ENCODE data around the gene AKAP13.
"Not testable (repeated sequence)": the region's sequence is repeated elsewhere in the genome, so short reads cannot be mapped to it uniquely, and the experiment has no call there.

AKAP13 gene

DNA sequence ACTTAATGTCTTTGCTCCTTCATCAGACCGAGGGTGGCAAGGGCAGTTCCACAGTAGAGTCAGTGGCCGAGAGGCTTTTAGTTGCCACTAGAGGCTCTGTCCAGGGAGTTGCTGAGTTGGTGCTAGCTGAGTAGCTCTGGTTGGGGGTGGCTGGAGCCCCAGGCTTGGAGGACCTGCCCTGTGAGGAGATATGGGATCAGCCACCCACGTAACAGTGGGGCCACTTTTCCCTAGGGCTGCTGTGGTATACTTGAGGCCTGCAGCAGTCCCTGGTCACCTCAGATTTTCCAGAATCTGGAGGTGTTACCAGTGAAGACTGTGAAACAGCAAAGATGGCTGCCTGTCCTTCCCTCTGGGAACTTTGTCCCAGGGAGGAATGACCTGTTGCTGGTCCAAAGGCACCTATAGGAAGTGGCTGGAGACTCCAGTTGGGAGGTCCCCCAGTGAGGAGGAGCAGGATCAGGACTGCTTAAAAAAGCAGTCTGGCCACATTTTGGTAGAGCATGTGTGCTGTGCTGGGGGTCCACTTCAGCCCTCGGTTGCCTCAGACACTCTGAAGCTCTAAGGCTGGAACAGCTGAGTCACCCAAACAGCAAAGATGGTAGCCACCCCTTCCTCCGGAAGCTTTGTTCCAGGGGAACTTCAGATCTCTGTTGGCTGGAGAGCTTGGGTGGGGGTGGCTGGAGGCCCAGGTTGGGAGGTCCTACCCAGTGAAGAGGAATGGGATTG is 72.9 kb downstream of the AKAP13 start:
- no peak for DNase-seq

DNA sequence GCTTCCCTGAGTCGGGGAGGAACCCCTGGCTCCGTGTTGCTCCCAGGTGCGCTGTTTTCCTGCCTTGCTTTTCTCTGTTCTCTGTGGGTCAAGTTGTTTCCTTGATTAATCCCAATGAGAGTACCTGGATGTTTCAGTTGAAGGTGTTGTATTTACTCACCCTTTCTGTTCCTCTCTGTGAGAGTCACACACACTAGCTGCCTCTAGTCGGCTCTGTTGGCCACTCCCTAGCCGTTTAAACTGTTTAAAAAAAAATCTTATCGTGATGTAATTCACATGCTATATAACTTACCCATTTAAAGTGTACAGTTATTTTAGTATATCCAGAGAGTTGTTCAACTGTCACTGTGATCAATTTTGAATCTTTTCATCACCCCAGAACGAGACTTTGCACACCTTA is 74.0 kb downstream of the AKAP13 start:
- no peak for DNase-seq

- DNase-seq = no peak
Measured at GRCh38 chr15:85455891-85456290, 75.5 kb downstream of the AKAP13 start.

GRCh38 chr15:85456798-85457197 is 76.4 kb downstream of the AKAP13 start:
- no peak for DNase-seq

DNA sequence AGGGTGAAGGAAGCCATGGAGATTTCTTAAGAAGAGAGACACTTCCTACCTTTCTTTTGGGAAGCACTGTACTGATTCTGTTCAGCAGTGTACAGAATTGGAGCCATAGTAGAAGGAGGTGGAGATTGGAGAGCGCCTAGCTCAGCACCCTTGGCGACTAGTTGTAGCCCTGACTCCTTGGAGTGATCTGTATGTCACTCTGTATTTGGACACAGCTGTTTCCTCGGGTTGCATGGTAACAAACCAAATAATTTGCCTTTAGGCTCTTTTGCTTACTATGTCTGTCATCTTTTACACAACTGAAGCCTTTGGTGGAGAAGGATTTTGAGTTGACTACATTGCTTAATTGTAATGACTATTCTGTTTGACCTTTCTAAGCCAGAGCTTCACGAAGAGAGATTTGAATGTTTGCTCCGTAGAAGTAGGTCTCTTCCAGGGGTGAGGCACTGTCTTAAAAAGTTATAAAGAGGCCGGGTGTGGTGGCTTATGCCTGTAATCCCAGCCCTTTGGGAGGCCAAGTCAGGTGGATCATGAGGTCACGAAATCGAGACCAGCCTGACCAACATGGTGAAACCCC is 77.1 kb downstream of the AKAP13 start:
- DNase-seq = no peak

- no peak for DNase-seq
Measured at GRCh38 chr15:85458764-85459163, 78.4 kb downstream of the AKAP13 start.

DNA sequence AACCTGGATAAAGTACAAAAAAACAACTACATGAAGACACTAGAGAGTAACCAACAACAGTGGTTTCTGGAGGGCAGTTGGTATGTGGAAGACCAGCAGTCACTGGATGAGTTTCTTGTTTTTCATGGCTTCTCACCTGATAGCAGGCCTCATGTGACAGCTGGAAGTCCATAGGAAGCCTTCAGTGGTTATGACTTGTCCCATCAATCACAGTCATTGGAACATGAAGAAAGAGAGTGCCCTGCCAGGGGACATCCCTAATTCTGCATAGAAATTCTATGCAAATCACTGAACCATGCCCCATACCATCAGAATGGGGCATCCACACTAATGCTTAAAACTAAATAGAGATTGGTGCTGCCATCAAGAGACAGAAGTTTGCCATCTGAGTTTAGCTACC is 81.6 kb downstream of the AKAP13 start:
- DNase-seq = no peak

GRCh38 chr15:85463276-85463892 is 83.0 kb downstream of the AKAP13 start:
- DNase-seq = no peak

- no peak for DNase-seq
Measured at GRCh38 chr15:85463976-85464375, 83.6 kb downstream of the AKAP13 start.

GRCh38 chr15:85464471-85464870 is 84.1 kb downstream of the AKAP13 start:
- no peak for DNase-seq

GRCh38 chr15:85470563-85471271 is 90.3 kb downstream of the AKAP13 start:
- DNase-seq = no peak

DNA sequence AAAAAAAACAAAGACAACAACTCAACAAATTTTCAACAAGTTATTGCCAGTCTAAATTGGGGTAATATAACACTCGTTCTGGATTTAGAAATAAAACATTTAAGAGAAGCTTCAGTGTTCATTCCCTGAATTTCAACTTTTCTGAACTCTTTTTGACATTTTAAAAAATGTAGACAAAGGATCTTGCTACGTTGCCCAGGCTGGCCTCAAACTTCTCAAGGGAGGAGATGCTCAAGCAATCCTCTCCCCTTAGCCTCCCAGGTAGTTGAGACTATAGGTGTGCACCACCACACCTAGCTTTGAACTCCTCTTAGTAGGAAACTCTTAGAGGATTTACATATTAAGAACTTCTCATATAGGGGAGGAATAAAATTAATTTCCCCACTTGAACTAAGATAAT is 91.9 kb downstream of the AKAP13 start:
- no peak for DNase-seq

- DNase-seq = no peak
Measured at GRCh38 chr15:85473455-85473854, 93.1 kb downstream of the AKAP13 start.

- DNase-seq = no peak
Measured at GRCh38 chr15:85474700-85475316, 94.4 kb downstream of the AKAP13 start.

GRCh38 chr15:85475317-85475701 is 94.9 kb downstream of the AKAP13 start:
- DNase-seq = no peak

GRCh38 chr15:85475711-85476110 is 95.3 kb downstream of the AKAP13 start:
- no peak for DNase-seq

- no peak for DNase-seq
Measured at GRCh38 chr15:85477061-85477460, 96.7 kb downstream of the AKAP13 start.

- DNase-seq = no peak
Measured at GRCh38 chr15:85477730-85478129, 97.3 kb downstream of the AKAP13 start.

DNA sequence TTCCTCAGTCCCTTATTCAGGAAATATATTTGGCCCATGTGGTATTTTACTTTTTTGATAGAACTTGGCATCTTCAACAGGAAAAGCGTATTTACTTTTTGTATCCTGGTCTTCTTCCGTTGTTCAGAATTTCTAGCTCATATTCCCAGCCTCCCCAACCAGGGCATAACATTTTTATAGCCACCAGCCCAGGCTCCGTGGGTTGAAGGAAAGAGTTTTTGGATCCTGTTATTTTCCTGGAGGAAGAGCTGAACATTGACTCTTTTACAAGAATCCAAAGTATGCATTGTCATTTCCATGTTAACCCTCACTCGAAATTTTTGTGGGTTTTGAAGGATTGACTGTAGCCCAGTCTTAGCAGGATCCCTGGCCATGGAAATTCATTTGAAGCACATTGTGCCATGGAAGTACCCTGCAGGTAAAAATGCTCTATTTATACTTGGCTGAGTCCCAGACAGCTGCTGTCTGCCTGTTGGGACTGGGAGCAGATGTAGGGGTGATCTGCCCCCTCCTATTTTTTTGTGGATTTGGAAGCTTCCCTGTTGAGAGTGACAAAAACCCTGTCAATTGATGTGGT is 98.8 kb downstream of the AKAP13 start:
- DNase-seq = no peak

DNA sequence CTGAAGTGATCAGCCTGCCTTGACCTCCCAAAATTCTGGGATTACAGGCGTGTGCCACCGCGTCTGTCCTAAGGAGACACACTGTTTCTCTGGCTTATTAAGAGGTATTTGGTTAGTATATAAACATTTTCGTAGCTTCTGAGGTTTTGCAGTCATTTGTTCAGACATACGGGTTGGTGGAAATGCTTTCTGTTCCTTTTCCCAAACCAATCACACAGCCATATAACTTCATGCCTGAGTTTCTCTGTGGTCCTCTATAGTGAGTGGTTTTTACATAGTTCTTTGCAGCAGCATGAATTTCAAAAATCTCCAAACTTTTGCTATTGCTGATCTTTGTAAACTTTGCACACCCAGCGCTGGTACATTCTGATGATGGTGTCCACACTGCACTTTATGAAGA is 100.5 kb downstream of the AKAP13 start:
- no peak for DNase-seq

- DNase-seq = not testable (repeated sequence)
Measured at GRCh38 chr15:85481543-85481942, 101.1 kb downstream of the AKAP13 start.

GRCh38 chr15:85482894-85483293 is 102.5 kb downstream of the AKAP13 start:
- DNase-seq = no peak

- not testable (repeated sequence) for DNase-seq
Measured at GRCh38 chr15:85483955-85484354, 103.6 kb downstream of the AKAP13 start.

Measured in 8988T (cell line).